Transverse colon (tissue), 4 donors: ENCODE data around the gene NUMBL. TPM values are rescaled to one million over a fixed set of nuclear protein-coding genes. Genes with fewer than 3 reads are reported as not detected.
A peak's percentile ranks its signal among the peaks of the same experiment; 100 is the strongest.

ENCODE experiments used
- DNase-seq: peaks from one replicate; pipeline ENCODE4 v3.0.0-alpha.2; 2019
- H3K27ac ChIP-seq, 4 donors: fragments of 200-600 bp; sonication (generic); 2 replicates each; pipeline ENCODE4 v1.5.1; 2016 to 2018; ENCODE audit warnings: inconsistent platforms in 4 of 4
- H3K27me3 ChIP-seq: fragments of 200-600 bp; sonication (generic); 2 replicates; pipeline ENCODE4 v1.5.1; 2017; ENCODE audit warnings: inconsistent platforms
- H3K36me3 ChIP-seq, 4 donors: fragments of 200-600 bp; sonication (generic); 2 replicates each; pipeline ENCODE4 v1.5.1; 2017 to 2019; ENCODE audit warnings: inconsistent platforms in 4 of 4
- H3K4me1 ChIP-seq, 4 donors: fragments of 200-600 bp; sonication (generic); 2 replicates each; pipeline ENCODE4 v1.5.1; 2017 to 2020; ENCODE audit warnings: inconsistent platforms in 4 of 4
- H3K4me3 ChIP-seq, 4 donors: fragments of 200-600 bp; sonication (generic); 1 replicate in 1 of 4; 2 replicates in 3 of 4; pipeline versions ENCODE4 v1.5.1 to v1.6.1; 2017 to 2019; ENCODE audit warnings: inconsistent platforms in 4 of 4
- H3K9me3 ChIP-seq, 2 donors: fragments of 200-600 bp; sonication (generic); 2 replicates each; pipeline ENCODE4 v1.5.1; 2017 to 2019; ENCODE audit warnings: inconsistent platforms in 2 of 2
- EP300 ChIP-seq: sonication (generic); formaldehyde crosslinking; IDR thresholded peaks from one replicate; pipeline ENCODE4 v1.6.1; 2017; ENCODE audit warnings: antibody characterized with exemption, low read depth
- POLR2A ChIP-seq: fragments of 450-650 bp; IDR thresholded peaks from one replicate; pipeline ENCODE4 v1.6.1; 2016; ENCODE audit warnings: antibody characterized with exemption, mild to moderate bottlenecking, moderate library complexity
- POLR2AphosphoS5 ChIP-seq, 3 donors: sonication (generic); formaldehyde crosslinking; IDR thresholded peaks; one replicate each; pipeline ENCODE4 v1.6.1; 2016; ENCODE audit warnings: antibody characterized with exemption in 3 of 3
- WGBS, 2 donors: methylation state at CpG; one replicate each; pipeline ENCODE4 v1.1.5; 2018; ENCODE audit warnings: low coverage in 1 of 2; 5-methylcytosine and 5-hydroxymethylcytosine counted together
- in situ Hi-C, 4 donors: fragments of 200-750 bp; cut with MboI; loops; one replicate each; pipeline versions ENCODE4 v1.15.0 to v1.15.1; 2017; ENCODE audit warnings: low sequenced_read_pairs in 3 of 4, low pct_ligation_motif_present in 1 of 4, low pct_unique_long_range_greater_than_20kb in 1 of 4
- intact Hi-C: fragments of 100-400 bp; cut with DNase I; formaldehyde crosslinking; loops from one replicate; pipeline ENCODE4 v1.15.1; 2023; ENCODE audit warnings: low total_unique reads
- total RNA-seq, 4 donors: library from RNA; depleted of rRNA; stranded (reverse); fragments of >200 nt; gene quantifications; one replicate each; pipeline ENCODE4 v1.1.0, GENCODE V29; 2016
- TF ChIP-seq, protein P1 (sequence below), 5 experiments: fragments of 200-600 bp in 3 of 5; fragments of 450-650 bp in 2 of 5; sonication (generic) in 3 of 5; IDR thresholded peaks; 1 replicate in 2 of 5; 2 replicates in 3 of 5; pipeline ENCODE4 v1.5.1; 2016 to 2017; ENCODE audit warnings: antibody characterized with exemption in 5 of 5, inconsistent platforms in 3 of 5, mild to moderate bottlenecking in 2 of 5, moderate library complexity in 1 of 5

The NUMBL gene
- total RNA-seq, 4 donors from 2014 or later = 9.0 to 44.9 (median 20.4) TPM

DNA sequence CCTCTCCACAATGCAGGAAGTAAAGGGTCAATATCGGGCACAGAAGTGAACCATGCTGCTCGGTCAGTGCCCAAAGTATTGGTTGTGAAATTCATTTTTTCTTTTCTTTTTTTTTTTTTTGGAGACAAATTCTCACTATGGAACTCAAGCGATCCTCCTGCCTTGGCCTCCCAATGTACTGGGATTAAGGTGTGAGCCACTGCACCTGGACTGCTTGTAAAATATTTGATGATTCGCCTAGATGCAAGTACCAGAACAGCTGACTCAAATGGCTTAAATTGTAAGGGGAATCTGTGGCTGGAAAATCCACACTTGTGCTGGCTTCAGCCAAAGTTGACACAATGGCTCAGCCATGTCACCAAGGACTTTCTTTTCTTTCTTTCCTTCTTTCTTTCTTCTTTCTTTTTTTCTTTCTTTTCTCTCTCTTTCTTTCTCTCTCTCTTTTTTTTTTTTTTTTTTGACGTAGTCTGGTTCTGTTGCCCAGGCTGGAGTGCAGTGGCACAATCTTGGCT, 43.7 kb downstream of the NUMBL start:
- no peak for DNase-seq
- Histone ChIP-seq H3K4me1 (peaks cover 0 to 26% (median 15%) of the 10 kb centered on the region in 4 donors), H3K36me3 (no peaks in the 10 kb centered on the region), H3K9me3 (no peaks in the 10 kb centered on the region), H3K4me3 (no peak overlapping the region), H3K27ac (peak overlapping the region; percentile 72 to 91 (median 80)), H3K27me3 (no peaks in the 10 kb centered on the region)
- in situ Hi-C loops (no loop called here), intact Hi-C loops (no loop called here)
- 69 to 72% methylated on average over 3 to 5 of the region's 5 CpGs for WGBS, 2 donors
- TF ChIP-seq POLR2A (no peak), EP300 (no peak), POLR2AphosphoS5 (IDR thresholded peaks at IDR 0.05) (no peak)
- TF ChIP-seq, protein P1, sequence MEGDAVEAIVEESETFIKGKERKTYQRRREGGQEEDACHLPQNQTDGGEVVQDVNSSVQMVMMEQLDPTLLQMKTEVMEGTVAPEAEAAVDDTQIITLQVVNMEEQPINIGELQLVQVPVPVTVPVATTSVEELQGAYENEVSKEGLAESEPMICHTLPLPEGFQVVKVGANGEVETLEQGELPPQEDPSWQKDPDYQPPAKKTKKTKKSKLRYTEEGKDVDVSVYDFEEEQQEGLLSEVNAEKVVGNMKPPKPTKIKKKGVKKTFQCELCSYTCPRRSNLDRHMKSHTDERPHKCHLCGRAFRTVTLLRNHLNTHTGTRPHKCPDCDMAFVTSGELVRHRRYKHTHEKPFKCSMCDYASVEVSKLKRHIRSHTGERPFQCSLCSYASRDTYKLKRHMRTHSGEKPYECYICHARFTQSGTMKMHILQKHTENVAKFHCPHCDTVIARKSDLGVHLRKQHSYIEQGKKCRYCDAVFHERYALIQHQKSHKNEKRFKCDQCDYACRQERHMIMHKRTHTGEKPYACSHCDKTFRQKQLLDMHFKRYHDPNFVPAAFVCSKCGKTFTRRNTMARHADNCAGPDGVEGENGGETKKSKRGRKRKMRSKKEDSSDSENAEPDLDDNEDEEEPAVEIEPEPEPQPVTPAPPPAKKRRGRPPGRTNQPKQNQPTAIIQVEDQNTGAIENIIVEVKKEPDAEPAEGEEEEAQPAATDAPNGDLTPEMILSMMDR (IDR thresholded peaks at IDR 0.05) = no peak

DNA sequence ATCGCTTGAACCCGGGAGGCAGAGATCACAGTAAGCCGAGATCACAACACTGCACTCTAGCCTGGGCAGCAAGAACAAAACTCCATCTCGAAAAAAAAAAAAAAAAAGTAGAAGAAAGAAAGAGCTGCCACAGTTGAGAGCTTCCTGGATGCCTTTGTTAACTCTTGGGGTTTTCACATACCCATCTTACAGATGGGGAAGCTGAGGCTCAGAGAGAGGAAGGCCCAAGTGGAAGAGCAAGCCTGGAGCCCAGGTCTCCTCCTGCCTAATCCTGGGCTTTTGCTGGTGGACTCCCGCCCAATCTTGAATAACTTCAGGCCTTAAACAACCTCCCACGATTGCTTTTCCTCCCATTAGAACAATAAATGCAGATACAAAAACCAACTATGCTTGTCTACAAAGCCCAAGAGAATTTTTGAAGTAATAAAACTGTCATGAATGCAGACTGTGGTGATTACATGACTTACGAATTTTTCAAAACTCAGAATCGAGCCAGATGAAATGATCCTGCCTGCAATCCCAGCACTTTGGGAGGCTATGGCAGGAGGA, 47.6 kb downstream of the NUMBL start:
- H3K4me1 ChIP-seq = peaks cover 0 to 32% (median 9%) of the 10 kb centered on the region in 4 donors
- no peaks in the 10 kb centered on the region for H3K36me3 ChIP-seq
- DNase-seq = no peak
- H3K9me3 ChIP-seq = no peaks in the 10 kb centered on the region
- in situ Hi-C loops = no loop called here
- TF ChIP-seq POLR2AphosphoS5 (IDR thresholded peaks at IDR 0.05) (no peak), POLR2A (no peak), EP300 (no peak)
- TF ChIP-seq, protein P1 (IDR thresholded peaks at IDR 0.05) = no peak
- no peak overlapping the region for H3K4me3 ChIP-seq
- intact Hi-C loops = no loop called here
- WGBS, 2 donors = 68 to 80% methylated on average over 1 to 8 of the region's 8 CpGs
- peak overlapping the region; percentile 3 to 91 (median 47) for H3K27ac ChIP-seq
- H3K27me3 ChIP-seq = no peaks in the 10 kb centered on the region

DNA sequence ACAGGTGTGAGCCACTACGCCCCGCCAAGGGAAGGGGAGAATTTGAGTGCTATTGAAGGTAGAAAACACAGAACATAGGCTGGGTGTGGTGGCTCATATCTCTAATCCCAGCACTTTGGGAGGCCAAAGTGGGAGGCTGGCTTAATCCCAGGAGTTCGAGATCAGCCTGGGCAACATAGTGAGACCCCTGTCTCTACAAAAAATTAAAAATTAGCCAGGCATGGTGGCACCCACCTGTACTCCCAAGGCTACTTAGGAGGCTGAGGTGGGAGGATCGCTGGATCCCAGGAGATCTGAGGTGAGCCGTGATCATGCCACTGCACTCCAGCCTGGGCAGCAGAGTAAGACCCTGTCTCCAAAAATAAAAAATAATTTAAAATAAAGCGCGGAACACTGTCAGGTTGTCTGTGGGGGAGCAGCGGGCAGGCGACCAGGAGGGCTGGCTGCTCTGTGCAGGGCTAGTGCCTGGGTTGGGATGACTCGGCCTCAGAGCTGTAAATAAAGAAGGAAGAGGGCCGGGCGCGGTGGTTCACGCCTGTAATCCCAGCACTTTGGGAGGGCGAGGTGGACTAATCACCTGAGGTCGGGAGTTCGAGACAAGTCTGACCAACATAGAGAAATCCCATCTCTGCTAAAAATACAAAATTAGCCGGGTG, 48.3 kb downstream of the NUMBL start:
- H3K4me1 ChIP-seq = peaks cover 0 to 32% (median 9%) of the 10 kb centered on the region in 4 donors
- H3K27me3 ChIP-seq = no peaks in the 10 kb centered on the region
- H3K9me3 ChIP-seq = no peaks in the 10 kb centered on the region
- H3K36me3 ChIP-seq = no peaks in the 10 kb centered on the region
- intact Hi-C loops = no loop called here
- WGBS, 2 donors = 78 to 85% methylated on average over 9 to 18 of the region's 18 CpGs
- TF ChIP-seq POLR2AphosphoS5 (IDR thresholded peaks at IDR 0.05) = no peak
- TF ChIP-seq EP300 = no peak
- TF ChIP-seq POLR2A = no peak
- TF ChIP-seq, protein P1 (IDR thresholded peaks at IDR 0.05) = no peak
- peak overlapping the region; percentile 19 to 91 (median 56) for H3K27ac ChIP-seq
- DNase-seq = no peak
- in situ Hi-C loops = no loop called here
- H3K4me3 ChIP-seq = no peak overlapping the region

DNA sequence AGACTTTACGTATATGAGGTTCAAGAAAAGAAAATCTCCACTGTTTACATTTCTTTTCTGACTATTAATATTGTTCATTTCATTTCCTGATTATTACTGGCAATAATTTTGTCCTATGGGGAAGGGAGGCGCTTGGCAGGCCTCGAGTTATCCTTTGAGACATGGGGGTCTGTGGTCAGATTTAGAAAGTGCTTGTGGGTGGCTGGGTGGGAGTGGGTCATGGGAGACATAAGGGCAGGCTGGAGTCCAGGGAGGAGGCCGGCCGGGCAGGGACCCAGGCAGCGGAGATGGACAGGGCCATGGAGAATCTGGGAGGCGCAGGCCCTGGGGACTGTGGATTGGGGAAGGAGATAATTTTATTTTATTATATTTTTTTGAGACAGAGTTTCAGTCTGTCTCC, 49.2 kb downstream of the NUMBL start:
- no peak for DNase-seq
- in situ Hi-C loops (no loop called here), intact Hi-C loops (no loop called here)
- Histone ChIP-seq H3K4me3 (no peak overlapping the region), H3K36me3 (no peaks in the 10 kb centered on the region), H3K27ac (peak overlapping the region; percentile 19 to 91 (median 56)), H3K27me3 (no peaks in the 10 kb centered on the region), H3K4me1 (peaks cover 0 to 24% (median 4%) of the 10 kb centered on the region in 4 donors), H3K9me3 (no peaks in the 10 kb centered on the region)
- TF ChIP-seq, protein P1 (IDR thresholded peaks at IDR 0.05) = no peak
- no peak for TF ChIP-seq POLR2A
- no peak for TF ChIP-seq POLR2AphosphoS5 (IDR thresholded peaks at IDR 0.05)
- no peak for TF ChIP-seq EP300
- 68% methylated on average over 7 of the region's 7 CpGs for WGBS, 2 donors
